ENCODE measurements around the gene RAB31. TPM values are rescaled to one million over a fixed set of nuclear protein-coding genes. Genes with fewer than 3 reads are reported as not detected.

Gene RAB31
- total RNA-seq, 2 donors from 2014 or later = 7.7 to 86.9 TPM

- TF ChIP-seq, protein P1, sequence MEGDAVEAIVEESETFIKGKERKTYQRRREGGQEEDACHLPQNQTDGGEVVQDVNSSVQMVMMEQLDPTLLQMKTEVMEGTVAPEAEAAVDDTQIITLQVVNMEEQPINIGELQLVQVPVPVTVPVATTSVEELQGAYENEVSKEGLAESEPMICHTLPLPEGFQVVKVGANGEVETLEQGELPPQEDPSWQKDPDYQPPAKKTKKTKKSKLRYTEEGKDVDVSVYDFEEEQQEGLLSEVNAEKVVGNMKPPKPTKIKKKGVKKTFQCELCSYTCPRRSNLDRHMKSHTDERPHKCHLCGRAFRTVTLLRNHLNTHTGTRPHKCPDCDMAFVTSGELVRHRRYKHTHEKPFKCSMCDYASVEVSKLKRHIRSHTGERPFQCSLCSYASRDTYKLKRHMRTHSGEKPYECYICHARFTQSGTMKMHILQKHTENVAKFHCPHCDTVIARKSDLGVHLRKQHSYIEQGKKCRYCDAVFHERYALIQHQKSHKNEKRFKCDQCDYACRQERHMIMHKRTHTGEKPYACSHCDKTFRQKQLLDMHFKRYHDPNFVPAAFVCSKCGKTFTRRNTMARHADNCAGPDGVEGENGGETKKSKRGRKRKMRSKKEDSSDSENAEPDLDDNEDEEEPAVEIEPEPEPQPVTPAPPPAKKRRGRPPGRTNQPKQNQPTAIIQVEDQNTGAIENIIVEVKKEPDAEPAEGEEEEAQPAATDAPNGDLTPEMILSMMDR (IDR thresholded peaks at IDR 0.05) = no peak
- TF ChIP-seq POLR2AphosphoS5 (IDR thresholded peaks at IDR 0.05) (no peak), POLR2A (IDR thresholded peaks at IDR 0.05) (no peak)
- Histone ChIP-seq H3K9me3 (no peaks in the 10 kb centered on the region), H3K4me3 (no peak overlapping the region), H3K27ac (no peak overlapping the region), H3K4me1 (replicated peaks) (no peaks in the 10 kb centered on the region), H3K36me3 (no peaks in the 10 kb centered on the region), H3K27me3 (replicated peaks; ENCODE audit: insufficient read depth) (no peaks in the 10 kb centered on the region)
- no peak for DNase-seq (ENCODE audit: low spot score)
- 97% methylated on average over 3 of the region's 3 CpGs for WGBS
- intact Hi-C loops (cut with DNase I) = no loop called here
Observed at GRCh38 chr18:9866627-9867026, 158.5 kb downstream of the RAB31 start.

DNA sequence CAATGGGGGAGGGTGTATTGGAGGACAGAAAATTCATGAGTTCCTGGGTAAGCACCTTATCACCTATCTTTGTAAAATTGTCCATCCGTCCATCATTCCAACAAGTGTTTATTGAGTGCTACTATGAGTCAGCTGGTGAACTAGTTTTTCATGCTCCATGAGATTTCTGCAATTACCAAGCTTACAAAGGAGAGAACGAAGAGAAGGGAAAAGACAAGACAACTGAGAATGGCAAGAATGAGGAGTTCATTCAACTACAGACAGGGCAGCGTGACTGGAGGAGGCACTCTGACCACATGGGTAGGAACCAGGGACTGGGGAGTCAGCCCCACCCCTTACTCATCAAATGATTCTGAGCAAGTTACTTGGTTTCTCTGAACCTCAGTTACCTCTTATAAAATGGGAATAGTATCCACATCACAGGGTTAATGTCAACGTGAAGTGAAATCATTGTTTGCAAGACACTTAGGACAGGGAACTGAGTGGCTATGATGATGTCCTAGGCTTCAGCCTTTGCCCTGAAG, 159.0 kb downstream of the RAB31 start:
- TF ChIP-seq, protein P1 (IDR thresholded peaks at IDR 0.05) = no peak
- TF ChIP-seq POLR2A (IDR thresholded peaks at IDR 0.05) (no peak), POLR2AphosphoS5 (IDR thresholded peaks at IDR 0.05) (no peak)
- H3K36me3 ChIP-seq = no peaks in the 10 kb centered on the region
- H3K4me3 ChIP-seq = no peak overlapping the region
- H3K27ac ChIP-seq = no peak overlapping the region
- no peaks in the 10 kb centered on the region for H3K4me1 ChIP-seq (replicated peaks)
- H3K27me3 ChIP-seq (replicated peaks; ENCODE audit: insufficient read depth) = no peaks in the 10 kb centered on the region
- no peak for DNase-seq (ENCODE audit: low spot score)
- intact Hi-C loops (cut with DNase I) = no loop called here
- no peaks in the 10 kb centered on the region for H3K9me3 ChIP-seq
- 81% methylated on average over 4 of the region's 4 CpGs for WGBS

DNA sequence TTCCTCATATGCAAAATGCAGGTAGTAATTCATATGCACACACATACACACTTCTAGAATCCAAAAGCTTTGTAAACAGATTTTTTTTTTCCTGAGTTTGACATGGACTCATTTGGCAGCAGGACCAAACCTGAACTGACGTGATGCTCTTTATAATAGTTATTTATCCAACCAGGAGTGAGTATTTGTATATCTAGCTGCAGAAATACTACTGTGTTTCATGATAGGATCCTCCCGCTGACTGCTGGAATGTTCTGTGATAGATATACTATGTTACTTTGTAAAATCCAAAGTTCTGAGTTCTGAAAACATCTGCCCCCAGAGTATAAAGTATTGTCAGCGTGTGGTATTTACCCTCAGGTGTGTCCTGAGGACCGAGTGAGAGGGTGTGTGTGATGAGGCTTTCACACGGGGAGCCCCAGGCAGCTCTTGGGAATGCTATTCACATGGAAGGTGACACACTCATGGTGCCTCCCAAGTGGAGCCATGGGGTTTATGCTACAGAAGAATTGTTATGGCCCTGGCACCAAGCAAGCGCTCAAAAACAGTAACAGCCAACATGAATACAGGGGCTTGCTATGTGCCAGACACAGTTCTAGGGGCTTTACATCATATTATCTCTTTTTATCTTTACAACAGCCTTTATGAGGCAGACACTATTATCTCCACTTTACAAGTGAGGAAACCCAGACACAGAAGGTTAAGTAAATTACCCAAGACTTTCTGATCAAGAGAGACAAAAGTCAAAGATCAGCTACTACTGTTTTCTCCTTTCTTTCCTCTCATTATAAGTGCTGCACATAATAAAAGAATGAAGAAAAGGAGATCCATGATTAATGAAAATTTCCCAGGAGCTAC, 161.0 kb downstream of the RAB31 start:
- Histone ChIP-seq H3K36me3 (no peaks in the 10 kb centered on the region), H3K4me1 (replicated peaks) (no peaks in the 10 kb centered on the region), H3K9me3 (no peaks in the 10 kb centered on the region), H3K27ac (no peak overlapping the region), H3K27me3 (replicated peaks; ENCODE audit: insufficient read depth) (no peaks in the 10 kb centered on the region), H3K4me3 (no peak overlapping the region)
- intact Hi-C loops (cut with DNase I) = no loop called here
- 50% methylated on average over 6 of the region's 6 CpGs for WGBS
- TF ChIP-seq POLR2AphosphoS5 (IDR thresholded peaks at IDR 0.05) (no peak), POLR2A (IDR thresholded peaks at IDR 0.05) (no peak)
- TF ChIP-seq, protein P1 (IDR thresholded peaks at IDR 0.05) = no peak
- DNase-seq (ENCODE audit: low spot score) = no peak

- Histone ChIP-seq H3K36me3 (no peaks in the 10 kb centered on the region), H3K27ac (no peak overlapping the region), H3K27me3 (replicated peaks; ENCODE audit: insufficient read depth) (no peaks in the 10 kb centered on the region), H3K4me3 (no peak overlapping the region), H3K4me1 (replicated peaks) (no peaks in the 10 kb centered on the region), H3K9me3 (no peaks in the 10 kb centered on the region)
- intact Hi-C loops (cut with DNase I) = no loop called here
- TF ChIP-seq POLR2A (IDR thresholded peaks at IDR 0.05) (no peak), POLR2AphosphoS5 (IDR thresholded peaks at IDR 0.05) (no peak)
- TF ChIP-seq, protein P1 (IDR thresholded peaks at IDR 0.05) = no peak
- WGBS = 66% methylated on average over 9 of the region's 9 CpGs
- DNase-seq (ENCODE audit: low spot score) = no peak
Observed at GRCh38 chr18:9869715-9870430, 161.8 kb downstream of the RAB31 start.
